ENCODE results near the gene RDX. TPM values are rescaled to one million over a fixed set of nuclear protein-coding genes. Genes with fewer than 3 reads are reported as not detected.

RDX gene
- total and polyA plus RNA-seq, 2 experiments from 2014 or later: 45.2 to 226 TPM

- Histone ChIP-seq H3K36me3 (ENCODE audit: insufficient read depth) (no peaks in the 10 kb centered on the region), H3F3A (replicated peaks; ENCODE audit: low read depth) (no peaks in the 10 kb centered on the region), H3K27ac (ENCODE audit: low read depth) (no peak overlapping the region), H3K9me2 (ENCODE audit: insufficient read depth) (no peaks in the 10 kb centered on the region), H2AFZ (peak overlapping the region; percentile 89), H4K20me1 (replicated peaks; ENCODE audit: insufficient read depth) (no peaks in the 10 kb centered on the region), H3K4me3 (no peak overlapping the region), H3K4me1 (ENCODE audit: insufficient read depth) (no peaks in the 10 kb centered on the region), H3K27me3 (ENCODE audit: insufficient read depth) (no peaks in the 10 kb centered on the region), H3K4me2 (no peak overlapping the region), H3K79me2 (replicated peaks; ENCODE audit: insufficient read depth) (no peaks in the 10 kb centered on the region)
- Mint-ChIP-seq H3K4me3 (no peak overlapping the region), H3K27me3 (ENCODE audit: insufficient read depth, low read depth, poor library complexity) (no peaks in the 10 kb centered on the region), H3K36me3 (ENCODE audit: low read depth) (no peaks in the 10 kb centered on the region), H3K27ac (no peak overlapping the region), H3K4me1 (peaks cover 9% of the 10 kb centered on the region; the same call in 2 of the 3 replicates), H3K9me3 (no peaks in the 10 kb centered on the region)
- no peak for DNase-seq (ENCODE audit: low spot score)
- TF ChIP-seq REST (IDR thresholded peaks at IDR 0.05; ENCODE audit: unreplicated experiment) (no peak), CTCF (conservative IDR thresholded peaks at IDR 0.05; ENCODE audit: low read depth in 2 of 2) (no peak), EZH2 (IDR thresholded peaks at IDR 0.05; ENCODE audit: low read depth, unreplicated experiment) (no peak), POLR2AphosphoS5 (IDR thresholded peaks at IDR 0.05; ENCODE audit: low read depth) (no peak), ZNF114 (CRISPR knock-in tag; IDR thresholded peaks at IDR 0.05) (no peak)
- peak; percentile 28; the same call in 1 of the 3 replicates for ATAC-seq
Observed at GRCh38 chr11:110318638-110319404, 22.4 kb upstream of the RDX start.

GRCh38 chr11:110317516-110317932 is 21.1 kb upstream of the RDX start:
- Histone ChIP-seq H3K9me2 (ENCODE audit: insufficient read depth) (no peaks in the 10 kb centered on the region), H3K4me3 (no peak overlapping the region), H3K4me2 (no peak overlapping the region), H2AFZ (no peak overlapping the region), H3K27ac (ENCODE audit: low read depth) (no peak overlapping the region), H3K27me3 (ENCODE audit: insufficient read depth) (no peaks in the 10 kb centered on the region), H3K4me1 (ENCODE audit: insufficient read depth) (no peaks in the 10 kb centered on the region), H3F3A (replicated peaks; ENCODE audit: low read depth) (no peaks in the 10 kb centered on the region), H3K36me3 (ENCODE audit: insufficient read depth) (no peaks in the 10 kb centered on the region), H4K20me1 (replicated peaks; ENCODE audit: insufficient read depth) (no peaks in the 10 kb centered on the region), H3K79me2 (replicated peaks; ENCODE audit: insufficient read depth) (no peaks in the 10 kb centered on the region)
- no peaks in the 10 kb centered on the region for H3K36me3 Mint-ChIP-seq (ENCODE audit: low read depth)
- H3K27ac Mint-ChIP-seq: no peak overlapping the region
- ATAC-seq (no peak), DNase-seq (ENCODE audit: low spot score) (no peak)
- no peak overlapping the region for H3K4me3 Mint-ChIP-seq
- H3K4me1 Mint-ChIP-seq: peaks cover 9% of the 10 kb centered on the region; the same call in 2 of the 3 replicates
- H3K27me3 Mint-ChIP-seq (ENCODE audit: insufficient read depth, low read depth, poor library complexity): no peaks in the 10 kb centered on the region
- H3K9me3 Mint-ChIP-seq: no peaks in the 10 kb centered on the region
- TF ChIP-seq ZNF114 (CRISPR knock-in tag; IDR thresholded peaks at IDR 0.05) (no peak), JUNB (IDR thresholded peaks at IDR 0.05; ENCODE audit: unreplicated experiment) (no peak), EZH2 (IDR thresholded peaks at IDR 0.05; ENCODE audit: low read depth, unreplicated experiment) (no peak), STAT1 (IDR thresholded peaks at IDR 0.05; ENCODE audit: unreplicated experiment) (no peak), EZH2phosphoT487 (IDR thresholded peaks at IDR 0.05; ENCODE audit: unreplicated experiment) (no peak), ETS1 (IDR thresholded peaks at IDR 0.05) (no peak), POLR2AphosphoS5 (IDR thresholded peaks at IDR 0.05; ENCODE audit: low read depth) (no peak), ZNF331 (CRISPR knock-in tag; IDR thresholded peaks at IDR 0.05; ENCODE audit: low read depth) (no peak), NANOG (IDR thresholded peaks at IDR 0.05; ENCODE audit: borderline replicate concordance) (no peak)

Data from GM23338 (cell line).